ENCODE data around the gene ITPR3. TPM values are rescaled to one million over a fixed set of nuclear protein-coding genes. Genes with fewer than 3 reads are reported as not detected.

The ITPR3 gene
- total RNA-seq, 1 donor: 91.2 TPM

GRCh38 chr6:33699739-33700138, 78.6 kb downstream of the ITPR3 start:
- H3K4me3 ChIP-seq (ENCODE audit: low read depth, low read length): no peak overlapping the region
- DNase-seq (ENCODE audit: low read depth): no peak
- TF ChIP-seq, protein P1, sequence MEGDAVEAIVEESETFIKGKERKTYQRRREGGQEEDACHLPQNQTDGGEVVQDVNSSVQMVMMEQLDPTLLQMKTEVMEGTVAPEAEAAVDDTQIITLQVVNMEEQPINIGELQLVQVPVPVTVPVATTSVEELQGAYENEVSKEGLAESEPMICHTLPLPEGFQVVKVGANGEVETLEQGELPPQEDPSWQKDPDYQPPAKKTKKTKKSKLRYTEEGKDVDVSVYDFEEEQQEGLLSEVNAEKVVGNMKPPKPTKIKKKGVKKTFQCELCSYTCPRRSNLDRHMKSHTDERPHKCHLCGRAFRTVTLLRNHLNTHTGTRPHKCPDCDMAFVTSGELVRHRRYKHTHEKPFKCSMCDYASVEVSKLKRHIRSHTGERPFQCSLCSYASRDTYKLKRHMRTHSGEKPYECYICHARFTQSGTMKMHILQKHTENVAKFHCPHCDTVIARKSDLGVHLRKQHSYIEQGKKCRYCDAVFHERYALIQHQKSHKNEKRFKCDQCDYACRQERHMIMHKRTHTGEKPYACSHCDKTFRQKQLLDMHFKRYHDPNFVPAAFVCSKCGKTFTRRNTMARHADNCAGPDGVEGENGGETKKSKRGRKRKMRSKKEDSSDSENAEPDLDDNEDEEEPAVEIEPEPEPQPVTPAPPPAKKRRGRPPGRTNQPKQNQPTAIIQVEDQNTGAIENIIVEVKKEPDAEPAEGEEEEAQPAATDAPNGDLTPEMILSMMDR (IDR thresholded peaks at IDR 0.05; ENCODE audit: insufficient read depth, low read length): no peak

- TF ChIP-seq, protein P1 (IDR thresholded peaks at IDR 0.05; ENCODE audit: insufficient read depth, low read length): peak; percentile 83
Measured at GRCh38 chr6:33700391-33701050, 79.4 kb downstream of the ITPR3 start.

DNA sequence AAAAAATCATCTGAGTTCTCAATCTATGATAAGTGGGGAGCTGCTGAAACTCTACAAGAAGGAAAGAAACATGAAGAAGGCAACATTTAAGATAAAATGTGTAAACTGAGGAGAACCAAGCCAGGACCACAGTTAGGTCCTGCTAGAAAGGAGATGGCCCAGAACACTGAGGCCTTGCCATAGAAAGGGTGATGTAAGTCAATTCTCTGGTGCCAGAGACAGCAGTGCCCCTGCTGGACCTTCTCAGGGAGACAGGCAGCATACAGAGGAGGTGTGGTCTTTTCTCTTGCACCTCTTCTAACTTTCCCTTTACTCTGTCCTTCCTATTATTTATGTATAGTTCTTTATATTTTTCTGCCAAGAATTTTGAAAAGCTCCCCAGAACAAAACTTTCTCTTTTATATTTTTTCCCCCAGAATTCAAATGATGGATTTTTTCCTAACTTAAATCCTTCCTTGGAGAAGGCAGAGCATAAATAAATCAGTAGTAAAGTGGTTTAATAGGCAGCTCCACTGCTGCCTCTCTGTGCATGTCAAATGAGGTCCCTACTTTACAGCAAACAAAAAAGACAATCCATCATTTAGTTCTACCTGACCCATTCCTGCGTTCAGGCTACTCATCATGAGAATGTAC, 81.3 kb downstream of the ITPR3 start:
- no peak overlapping the region for H3K4me3 ChIP-seq (ENCODE audit: low read depth, low read length)
- TF ChIP-seq, protein P1 (IDR thresholded peaks at IDR 0.05; ENCODE audit: insufficient read depth, low read length): peak; percentile 68
- peak; percentile 64 for DNase-seq (ENCODE audit: low read depth)

More at GRCh38 chr6:33700391-33701050, 79.4 kb downstream of the ITPR3 start:
- peak; percentile 76 for DNase-seq (ENCODE audit: low read depth)
- H3K4me3 ChIP-seq (ENCODE audit: low read depth, low read length): no peak overlapping the region

DNA sequence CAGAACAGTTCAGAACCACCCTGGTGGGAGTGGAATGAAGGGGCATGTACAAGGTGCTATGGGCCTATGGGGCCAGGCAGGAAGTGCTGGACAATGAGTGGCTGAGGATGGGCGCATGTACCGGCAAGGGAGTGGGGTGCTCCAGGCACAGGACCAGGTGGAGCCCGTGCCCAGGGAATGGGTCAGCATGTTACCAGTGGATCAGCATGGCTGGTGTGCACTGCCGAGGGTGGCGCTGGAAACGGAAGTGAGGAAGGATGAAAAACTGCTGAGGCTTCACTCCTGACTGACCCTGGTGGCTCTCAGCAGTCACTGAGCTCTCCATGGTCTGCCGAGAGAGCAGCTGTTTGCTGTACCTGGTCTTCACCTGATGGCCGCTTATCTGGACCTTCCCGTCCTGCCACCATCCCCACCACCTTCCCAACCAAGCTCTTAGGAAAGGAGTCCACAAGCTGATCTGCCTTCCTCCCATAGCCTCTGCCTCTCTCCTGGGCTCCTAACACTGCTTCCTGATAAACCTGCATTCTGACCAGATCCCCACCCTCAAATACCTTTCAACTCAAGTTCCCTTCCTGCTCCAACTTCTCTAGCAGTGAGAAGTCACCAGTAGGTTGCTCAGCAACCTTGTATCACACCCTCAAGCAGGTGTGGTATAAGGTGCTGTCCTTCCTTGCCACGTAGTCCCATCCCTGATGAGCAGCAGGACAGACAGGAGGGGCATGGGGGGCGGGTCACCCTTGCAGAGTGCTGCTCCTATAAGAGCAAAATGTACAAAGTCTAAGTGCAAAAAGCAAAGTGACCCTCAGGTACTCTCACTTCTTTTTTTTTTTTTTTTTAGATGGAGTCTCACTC, 83.3 kb downstream of the ITPR3 start:
- TF ChIP-seq, protein P1 (IDR thresholded peaks at IDR 0.05; ENCODE audit: insufficient read depth, low read length): no peak
- H3K4me3 ChIP-seq (ENCODE audit: low read depth, low read length): no peak overlapping the region
- no peak for DNase-seq (ENCODE audit: low read depth)

GRCh38 chr6:33705268-33705885, 84.3 kb downstream of the ITPR3 start:
- no peak overlapping the region for H3K4me3 ChIP-seq (ENCODE audit: low read depth, low read length)
- DNase-seq (ENCODE audit: low read depth): no peak
- TF ChIP-seq, protein P1 (IDR thresholded peaks at IDR 0.05; ENCODE audit: insufficient read depth, low read length): no peak

DNA sequence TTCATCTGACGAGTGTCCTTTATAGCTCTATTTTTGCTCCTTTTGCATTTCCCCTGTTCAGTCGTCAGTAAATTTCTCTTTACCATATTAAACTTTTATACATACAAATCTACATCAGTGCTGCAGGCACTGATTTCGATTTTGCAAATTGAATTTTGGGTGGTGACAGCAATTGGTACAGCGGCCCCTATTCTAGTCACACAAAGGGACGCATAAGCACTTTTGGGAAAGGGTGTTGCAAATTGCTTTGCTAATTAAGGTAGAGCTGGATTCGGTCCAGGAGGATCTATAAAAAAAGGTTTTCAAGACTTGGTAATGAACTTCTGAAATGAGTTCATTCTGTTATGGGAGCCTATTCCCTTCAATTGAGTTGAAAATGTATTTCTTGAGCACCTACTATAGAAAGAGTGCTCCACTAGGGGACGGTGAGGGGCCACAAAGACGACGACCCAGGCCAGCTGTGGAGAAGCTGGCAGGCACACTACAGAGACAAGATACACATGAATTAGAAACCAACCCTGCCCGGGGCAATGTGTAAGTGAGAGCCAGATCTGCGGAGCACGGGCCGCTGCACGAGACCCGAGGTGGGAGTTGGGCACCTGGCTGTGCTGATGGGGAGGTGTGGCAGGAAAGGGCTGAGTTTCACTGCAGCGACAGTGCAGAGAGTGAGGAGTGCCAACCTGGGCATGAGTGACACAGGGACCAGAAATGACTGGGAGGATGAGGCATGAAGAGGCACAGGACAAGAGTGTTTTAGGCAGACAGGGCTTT, 85.0 kb downstream of the ITPR3 start:
- TF ChIP-seq, protein P1 (IDR thresholded peaks at IDR 0.05; ENCODE audit: insufficient read depth, low read length): no peak
- no peak overlapping the region for H3K4me3 ChIP-seq (ENCODE audit: low read depth, low read length)
- no peak for DNase-seq (ENCODE audit: low read depth)
